Cardiac septum (tissue), 1 donor: ENCODE measurements around the gene RGL2. TPM values are rescaled to one million over a fixed set of nuclear protein-coding genes. Genes with fewer than 3 reads are reported as not detected.
"Not testable (repeated sequence)": the region's sequence is repeated elsewhere in the genome, so short reads cannot be mapped to it uniquely, and the experiment has no call there.

Experiments
- DNase-seq: peaks from one replicate; pipeline ENCODE4 v3.0.0-alpha.2; 2020; ENCODE audit warnings: low spot score
- intact Hi-C: fragments of 100-400 bp; cut with DNase I; formaldehyde crosslinking; loops from one replicate; pipeline ENCODE4 v1.14.0; 2022
- long read RNA-seq: library from polyadenylated mRNA; unstranded; transcript quantifications from one replicate; pipeline ENCODE4 v2.0.0, GENCODE V29; 2021
- total RNA-seq: library from RNA; stranded (reverse); fragmentation: NEBNext Ultra II Directional; extraction: Animal tissue kit (Norgen Biotek cat#: 25700); gene quantifications from one replicate; pipeline ENCODE4 v1.2.1, GENCODE V29; 2021
- donor health status: DM: no; HTN: no; CAD: no.

The RGL2 gene, protein sequence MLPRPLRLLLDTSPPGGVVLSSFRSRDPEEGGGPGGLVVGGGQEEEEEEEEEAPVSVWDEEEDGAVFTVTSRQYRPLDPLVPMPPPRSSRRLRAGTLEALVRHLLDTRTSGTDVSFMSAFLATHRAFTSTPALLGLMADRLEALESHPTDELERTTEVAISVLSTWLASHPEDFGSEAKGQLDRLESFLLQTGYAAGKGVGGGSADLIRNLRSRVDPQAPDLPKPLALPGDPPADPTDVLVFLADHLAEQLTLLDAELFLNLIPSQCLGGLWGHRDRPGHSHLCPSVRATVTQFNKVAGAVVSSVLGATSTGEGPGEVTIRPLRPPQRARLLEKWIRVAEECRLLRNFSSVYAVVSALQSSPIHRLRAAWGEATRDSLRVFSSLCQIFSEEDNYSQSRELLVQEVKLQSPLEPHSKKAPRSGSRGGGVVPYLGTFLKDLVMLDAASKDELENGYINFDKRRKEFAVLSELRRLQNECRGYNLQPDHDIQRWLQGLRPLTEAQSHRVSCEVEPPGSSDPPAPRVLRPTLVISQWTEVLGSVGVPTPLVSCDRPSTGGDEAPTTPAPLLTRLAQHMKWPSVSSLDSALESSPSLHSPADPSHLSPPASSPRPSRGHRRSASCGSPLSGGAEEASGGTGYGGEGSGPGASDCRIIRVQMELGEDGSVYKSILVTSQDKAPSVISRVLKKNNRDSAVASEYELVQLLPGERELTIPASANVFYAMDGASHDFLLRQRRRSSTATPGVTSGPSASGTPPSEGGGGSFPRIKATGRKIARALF
- total RNA-seq: 46.9 TPM
- long read RNA-seq, transcript RGL2-247 (18 exons, 3,278 nt): major isoform, 46 of 110 reads
- long read RNA-seq, transcript RGL2-238 (17 exons, 2,687 nt): minor isoform, 9 of 110 reads
- long read RNA-seq, partial matches to known transcripts: 28 of 110 reads
- long read RNA-seq, other reads (novel, unspliced or antisense): 27 of 110 reads

DNA sequence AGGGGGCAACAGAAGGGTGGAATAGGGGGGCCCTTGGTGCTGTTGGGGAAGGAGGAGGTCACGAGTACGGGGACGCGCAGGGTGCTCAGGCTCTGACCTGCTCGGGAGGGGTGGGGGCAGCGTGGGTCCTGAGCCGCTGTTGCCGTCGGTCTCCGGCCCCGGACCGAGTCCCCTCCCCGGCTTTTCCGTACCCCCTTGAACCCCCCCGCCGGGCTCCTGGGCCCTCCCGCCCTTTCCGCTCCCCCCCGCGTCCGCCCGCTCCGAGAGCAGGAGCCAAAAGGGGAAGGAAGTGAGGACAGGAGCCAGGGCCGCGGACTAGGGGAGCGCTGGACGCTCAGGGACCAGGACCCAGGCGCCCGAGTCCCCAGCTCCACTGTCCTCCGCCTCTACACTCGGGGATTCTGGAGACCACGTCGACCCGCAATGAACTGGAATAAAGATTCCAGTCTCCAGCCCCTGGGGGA, at the start of gene RGL2:
RGL2 (minus strand) TSS at position 170 of the 464 bp plus-strand sequence. CDS start 332 bp downstream, outside the sequence.
- intact Hi-C loops: loop anchor here (1.0 to 2.0 kb wide), 2 partner anchors 22 to 50 kb away; partner anchors contain the start of gene B3GALT4
- DNase-seq: peak; percentile 96

DNA sequence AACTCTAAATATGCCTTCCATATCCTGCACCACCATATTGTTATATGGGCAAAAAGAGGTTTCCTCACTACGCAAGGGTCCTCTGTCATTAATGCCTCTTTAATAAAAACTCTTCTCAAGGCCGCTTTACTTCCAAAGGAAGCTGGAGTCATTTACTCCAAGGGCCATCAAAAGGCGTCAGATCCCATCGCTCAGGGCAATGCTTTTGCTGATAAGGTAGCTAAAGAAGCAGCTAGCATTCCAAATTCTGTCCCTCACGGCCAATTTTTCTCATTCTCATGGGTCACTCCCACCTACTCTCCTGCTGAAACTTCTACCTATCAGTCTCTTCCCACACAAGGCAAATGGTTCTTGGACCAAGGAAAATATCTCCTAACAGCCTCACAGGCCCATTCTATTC, 49.1 kb upstream of the RGL2 start:
- intact Hi-C loops: no loop called here
- DNase-seq: no peak

DNA sequence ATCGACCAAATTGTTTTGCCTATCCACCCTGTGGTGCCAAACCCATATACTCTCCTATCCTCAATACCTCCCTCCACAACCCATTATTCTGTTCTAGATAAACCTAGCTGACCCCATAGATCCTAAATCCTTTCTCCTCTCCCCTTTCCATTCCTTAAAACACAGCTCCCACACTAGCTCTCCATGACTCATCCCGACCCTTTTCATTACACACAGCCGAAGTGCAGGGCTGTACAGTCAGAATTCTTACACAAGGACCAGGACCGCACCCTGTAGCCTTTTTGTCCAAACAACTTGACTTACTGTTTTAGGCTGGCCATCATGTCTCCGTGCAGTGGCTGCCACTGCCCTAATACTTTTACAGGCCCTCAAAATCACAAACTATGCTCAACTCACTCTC, 48.2 kb upstream of the RGL2 start:
- not testable (repeated sequence) for DNase-seq

DNA sequence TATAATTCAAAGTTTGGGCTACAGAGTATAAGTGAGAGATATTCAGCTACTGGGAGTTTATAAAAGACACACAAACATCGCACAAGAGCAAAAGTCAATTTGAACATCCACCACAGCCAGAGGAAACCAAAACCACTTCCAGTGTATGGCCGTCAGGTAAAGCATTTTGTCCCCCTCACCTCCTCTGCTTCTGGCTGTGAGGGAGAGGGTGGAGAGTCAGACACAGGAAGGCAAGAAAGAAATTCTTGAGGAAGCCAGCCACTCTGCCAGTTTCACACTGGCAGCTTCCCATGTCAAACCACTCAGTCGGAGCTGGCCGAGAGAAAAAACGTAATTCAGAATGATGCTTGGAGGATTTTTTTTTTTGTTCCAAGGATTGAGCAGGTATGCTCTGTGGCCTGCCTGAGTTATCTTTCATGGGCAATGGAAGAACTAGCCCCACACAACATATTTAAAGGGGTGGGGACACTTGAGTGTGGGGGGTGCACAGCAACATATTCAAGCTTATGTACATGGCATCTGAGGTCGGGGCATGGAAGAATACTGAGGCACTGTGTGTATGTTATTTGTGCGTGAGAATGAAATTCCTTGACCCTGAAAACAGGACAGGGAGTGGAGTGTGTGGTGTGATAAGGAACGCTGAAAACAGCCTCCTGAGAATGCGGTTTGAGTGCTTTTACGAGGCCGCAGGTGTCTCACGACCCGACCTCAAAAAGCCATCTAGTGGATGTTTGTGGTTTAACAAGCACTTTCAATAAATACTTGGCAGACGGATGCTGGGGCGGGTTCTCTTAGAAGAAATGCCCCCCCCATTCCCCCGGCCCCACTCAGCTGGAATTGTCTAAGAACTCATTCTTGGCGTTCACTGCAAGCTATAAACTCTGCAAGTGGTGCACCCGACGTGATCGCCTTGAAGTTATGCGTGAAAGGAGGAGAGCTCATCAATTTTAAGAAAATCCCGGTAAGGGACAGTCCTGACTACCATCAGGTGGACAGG, 46.3 kb upstream of the RGL2 start:
- DNase-seq: no peak
- intact Hi-C loops: loop anchor here (2.0 kb wide), 1 partner anchor 64 kb away; no protein-coding TSS in a partner anchor

More for the DNA sequence above, 48.2 kb upstream of the RGL2 start:
- intact Hi-C loops: not testable (repeated sequence)

DNA sequence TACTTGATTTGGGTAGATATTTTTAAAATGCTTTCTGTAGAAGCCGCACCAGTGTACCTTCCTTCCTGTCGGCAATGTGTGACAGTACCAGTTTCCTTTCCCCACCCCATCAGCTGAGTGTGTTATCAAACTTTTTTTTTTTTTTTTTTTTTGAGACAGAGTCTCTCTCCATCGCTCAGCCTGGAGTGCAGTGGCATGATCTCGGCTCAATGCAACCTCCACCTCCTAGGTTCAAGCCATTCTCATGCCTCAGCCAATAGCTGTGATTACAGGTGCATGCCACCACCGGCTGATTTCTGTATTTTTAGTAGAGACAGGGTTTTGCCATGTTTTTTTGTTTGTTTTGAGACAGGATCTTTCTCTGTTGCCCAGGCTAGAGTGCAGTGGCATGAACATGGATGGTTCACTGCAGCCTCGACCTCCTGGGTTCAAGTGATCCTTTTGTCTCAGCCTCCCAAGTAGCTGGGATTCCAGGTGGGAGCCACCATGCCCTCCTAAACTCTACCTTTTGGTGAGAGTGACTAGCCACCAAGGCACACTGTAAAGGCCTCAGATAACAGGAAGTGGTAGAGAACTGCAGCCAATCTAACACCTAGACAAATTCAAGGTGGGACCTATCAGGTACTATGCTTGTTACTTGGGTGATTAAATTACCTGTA, 45.3 kb upstream of the RGL2 start:
- intact Hi-C loops: loop anchor here (2.0 kb wide), 1 partner anchor 63 kb away; no protein-coding TSS in a partner anchor
- DNase-seq: no peak

DNA sequence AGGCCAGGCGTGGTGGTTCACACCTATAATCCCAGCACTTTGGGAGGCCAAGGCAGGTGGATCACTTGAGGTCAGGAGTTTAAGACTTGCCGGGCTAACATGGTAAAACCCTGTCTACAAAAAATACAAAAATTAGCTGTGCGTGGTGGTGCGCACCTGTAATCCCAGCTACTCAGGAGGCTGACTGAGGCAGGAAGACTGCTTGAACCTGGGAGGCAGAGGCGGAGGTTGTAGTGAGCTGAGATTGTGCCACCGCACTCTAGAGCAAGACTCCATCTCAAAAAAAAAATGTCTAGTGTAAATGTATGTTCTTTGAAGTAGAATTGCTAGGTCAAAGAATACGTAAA, 44.8 kb upstream of the RGL2 start:
- DNase-seq, intact Hi-C loops: not testable (repeated sequence)

DNA sequence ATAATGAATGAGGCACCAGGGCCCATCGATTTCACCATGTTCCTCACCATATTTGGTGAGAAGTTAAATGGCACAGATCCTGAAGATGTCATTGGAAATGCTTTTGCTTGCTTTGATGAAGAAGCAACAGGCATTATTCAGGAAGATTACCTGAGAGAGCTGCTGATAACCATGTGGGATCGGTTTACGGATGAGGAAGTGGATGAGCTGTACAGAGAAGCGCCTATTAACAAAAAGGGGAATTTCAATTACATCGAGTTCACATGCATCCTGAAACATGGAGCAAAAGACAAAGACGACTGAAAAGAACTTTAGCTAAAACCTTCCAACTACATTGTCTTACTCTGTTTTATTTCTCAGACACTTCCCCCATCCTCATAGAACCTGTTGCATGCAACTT, 40.5 kb upstream of the RGL2 start:
- DNase-seq: no peak
- intact Hi-C loops: no loop called here

DNA sequence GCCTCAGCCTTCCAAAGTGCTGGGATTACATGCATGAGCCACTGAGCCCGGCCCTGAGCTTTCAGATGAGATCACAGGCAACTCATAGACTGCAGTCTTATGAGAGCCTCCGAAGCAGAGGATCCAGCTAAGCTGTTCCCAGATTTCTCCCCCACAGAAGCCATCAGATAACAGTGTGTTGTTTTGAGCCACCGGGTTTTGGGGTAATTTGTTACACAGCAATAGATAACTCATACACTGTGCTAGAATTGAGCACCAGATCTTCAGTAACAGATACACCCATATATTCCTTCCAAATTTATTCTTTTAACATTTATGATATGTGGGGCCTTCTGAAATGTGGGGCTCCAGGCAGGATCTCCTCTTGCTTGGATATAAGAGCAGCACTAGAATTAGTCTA, 37.8 kb upstream of the RGL2 start:
- intact Hi-C loops: no loop called here
- no peak for DNase-seq

DNA sequence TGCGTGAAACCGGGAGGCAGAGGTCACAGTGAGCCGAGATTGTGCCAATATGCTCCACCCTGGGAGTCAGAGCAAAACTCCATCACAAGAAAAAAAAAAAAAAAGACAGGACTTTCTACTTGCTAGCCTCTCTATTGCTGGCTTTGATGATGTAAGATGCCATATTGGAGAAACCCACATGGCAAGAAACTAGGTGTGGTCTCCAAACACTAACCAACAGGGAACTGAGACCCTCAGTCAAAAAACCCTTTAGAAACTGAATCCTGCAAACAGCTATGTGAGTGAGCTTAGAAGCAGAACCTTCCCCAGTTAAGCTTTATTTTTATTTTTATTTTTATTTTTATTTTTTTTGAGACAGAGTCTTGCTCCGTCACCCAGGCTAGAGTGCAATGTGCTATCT, 37.2 kb upstream of the RGL2 start:
- DNase-seq: no peak
- intact Hi-C loops: no loop called here

DNA sequence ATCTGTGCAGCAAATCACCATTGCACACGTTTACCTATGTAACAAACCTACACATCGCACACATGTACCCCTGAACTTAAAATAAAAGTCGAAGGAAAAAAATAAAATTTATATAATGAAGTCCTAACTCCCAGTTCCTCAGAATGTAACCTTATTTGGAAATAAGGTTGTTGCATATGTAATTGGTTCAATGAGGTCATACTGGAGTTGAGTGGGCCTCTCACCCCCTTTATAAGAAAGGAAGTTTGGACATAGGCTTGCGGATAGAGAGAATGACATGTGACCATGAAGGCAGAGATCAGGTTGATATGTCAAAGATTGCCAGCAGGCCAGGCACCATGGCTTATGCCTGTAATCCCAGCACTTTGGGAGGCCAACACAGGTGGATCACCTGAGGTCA, 34.9 kb upstream of the RGL2 start:
- no peak for DNase-seq
- intact Hi-C loops: no loop called here

DNA sequence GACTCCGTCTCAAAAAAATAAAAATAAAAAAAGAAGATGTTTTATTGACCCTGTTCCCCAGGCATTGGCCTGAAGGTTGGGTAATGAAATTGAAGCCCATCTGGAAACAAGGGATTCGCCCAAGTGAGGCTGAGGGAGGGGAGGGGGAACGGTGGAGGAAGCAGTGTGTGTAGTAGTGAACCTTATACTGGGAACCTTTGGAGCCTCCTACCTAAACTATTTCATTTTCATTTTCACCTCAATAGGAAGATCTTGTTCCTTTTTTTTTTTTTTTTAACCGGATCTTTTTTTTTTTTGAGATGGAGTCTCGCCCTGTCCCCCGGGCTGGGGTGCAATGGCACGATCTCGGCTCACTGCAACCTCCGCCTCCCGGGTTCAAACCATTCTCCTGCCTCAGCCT, 32.0 kb upstream of the RGL2 start:
- intact Hi-C loops: no loop called here
- no peak for DNase-seq

DNA sequence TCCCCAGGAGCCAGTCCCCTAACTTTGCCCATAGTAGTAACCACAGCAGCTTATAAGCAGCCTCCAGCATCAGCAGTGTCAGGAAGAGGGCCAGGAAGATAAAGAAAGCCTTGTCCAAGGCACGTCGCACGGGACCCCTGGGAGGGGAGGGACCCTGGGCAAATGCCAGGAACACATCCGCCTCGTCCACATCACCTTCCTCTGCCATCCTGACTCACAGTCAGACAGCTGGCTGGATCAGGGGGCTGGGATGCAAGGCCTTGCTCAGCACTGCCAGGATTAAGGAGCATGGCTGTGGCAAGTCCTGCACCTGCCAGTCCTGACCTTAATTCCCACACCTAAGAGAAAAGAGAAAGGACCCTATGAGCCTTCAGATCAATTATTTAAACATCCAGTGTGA, 30.3 kb upstream of the RGL2 start:
- DNase-seq: no peak
- intact Hi-C loops: no loop called here

DNA sequence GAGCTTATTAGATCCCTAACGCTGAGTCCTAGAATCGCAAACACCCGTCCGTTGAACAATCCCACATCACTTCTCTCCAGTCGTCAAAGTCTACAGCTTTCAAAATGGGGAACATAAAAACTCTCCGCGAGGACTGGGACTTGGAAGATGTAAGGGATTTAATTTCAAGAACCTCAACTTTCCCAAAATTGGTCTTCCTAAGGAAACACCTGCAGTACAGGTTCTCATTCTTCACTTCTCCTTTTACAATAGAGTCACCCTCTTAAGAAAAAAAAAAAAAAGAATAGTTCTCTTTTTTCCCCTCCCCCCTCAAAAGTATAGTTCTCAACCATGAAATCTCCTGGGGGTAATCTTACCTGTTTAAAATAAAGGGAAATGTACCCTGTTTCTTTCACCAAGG, 25.4 kb upstream of the RGL2 start:
- intact Hi-C loops: no loop called here
- no peak for DNase-seq

DNA sequence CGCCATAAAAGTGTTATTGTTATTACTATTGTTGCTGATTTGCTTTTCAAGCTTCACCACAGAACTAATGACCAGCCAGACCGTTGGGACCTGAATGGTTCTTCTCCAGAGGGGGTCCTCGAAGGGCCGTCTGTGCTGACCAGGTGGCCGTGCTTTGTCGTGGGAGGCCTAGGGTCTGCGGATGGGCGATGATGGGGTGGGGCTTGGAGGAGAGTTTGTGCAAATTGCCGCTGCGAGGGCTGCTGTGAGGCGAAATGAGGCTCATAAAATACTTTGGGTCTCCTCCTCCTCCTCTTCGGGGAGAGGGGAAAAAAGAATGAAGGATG, 24.8 kb upstream of the RGL2 start:
- DNase-seq: no peak
- intact Hi-C loops: no loop called here

DNA sequence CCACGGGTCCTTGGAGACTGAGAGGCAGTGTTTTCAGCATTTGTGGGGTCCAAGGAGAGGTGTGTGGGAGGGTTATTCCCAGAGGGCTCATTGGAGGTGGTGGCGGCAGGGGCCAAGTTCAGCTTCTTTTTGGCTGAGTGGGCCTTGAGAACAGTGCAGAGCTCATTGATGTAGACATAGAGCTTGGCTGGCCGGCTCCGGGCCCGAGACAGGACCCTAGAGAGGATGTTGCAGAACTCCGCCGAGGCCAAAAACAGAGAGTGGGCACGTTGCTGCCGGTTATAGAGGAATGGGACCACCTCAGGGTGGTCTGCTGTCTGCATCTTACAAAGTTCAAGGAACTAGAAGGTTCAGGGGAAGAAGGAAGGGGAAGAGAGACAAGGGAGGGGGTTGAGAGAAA, 22.5 kb upstream of the RGL2 start:
- no peak for DNase-seq
- intact Hi-C loops: no loop called here

DNA sequence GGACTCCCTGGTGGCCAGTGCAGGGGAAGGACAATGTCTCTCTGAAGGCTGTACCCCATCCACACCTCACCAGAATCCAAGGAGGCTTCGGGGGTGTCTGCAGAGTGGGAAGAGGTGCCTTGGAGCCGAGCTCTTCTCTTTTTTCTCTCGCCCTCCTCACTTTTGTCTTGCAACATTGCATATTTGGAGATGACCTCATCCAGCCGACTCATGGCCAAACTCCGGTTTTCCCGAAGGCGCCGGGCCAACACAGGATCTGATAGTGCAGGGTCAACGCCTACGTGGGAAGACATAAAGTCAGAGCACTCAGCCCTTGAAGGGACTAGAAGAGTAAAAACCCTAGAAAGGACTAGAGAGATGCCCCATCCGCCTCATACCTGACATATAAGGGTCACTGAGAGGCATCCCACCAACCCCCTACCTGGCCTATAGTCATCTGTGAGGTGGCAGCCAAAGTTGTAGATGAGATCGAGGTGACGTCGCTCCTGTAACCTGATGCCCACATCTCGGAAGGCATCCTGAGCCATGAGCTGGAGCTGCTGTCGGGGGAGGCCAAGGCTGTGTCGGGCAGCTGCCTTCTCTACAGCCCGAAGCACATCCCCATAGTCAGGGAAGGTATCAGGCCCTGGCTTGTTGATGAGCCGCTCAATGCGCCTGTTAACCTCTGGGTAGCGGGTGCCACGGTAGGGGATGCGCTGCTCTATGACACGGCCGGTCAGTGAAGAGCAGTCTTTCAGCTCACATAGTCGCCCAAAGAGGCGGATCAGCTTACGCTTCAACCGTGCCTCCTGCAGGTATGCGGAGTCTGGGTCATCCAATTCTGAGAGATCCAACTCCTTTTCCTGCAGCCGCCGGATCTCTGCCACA, 21.8 kb upstream of the RGL2 start:
- intact Hi-C loops: no loop called here
- no peak for DNase-seq

DNA sequence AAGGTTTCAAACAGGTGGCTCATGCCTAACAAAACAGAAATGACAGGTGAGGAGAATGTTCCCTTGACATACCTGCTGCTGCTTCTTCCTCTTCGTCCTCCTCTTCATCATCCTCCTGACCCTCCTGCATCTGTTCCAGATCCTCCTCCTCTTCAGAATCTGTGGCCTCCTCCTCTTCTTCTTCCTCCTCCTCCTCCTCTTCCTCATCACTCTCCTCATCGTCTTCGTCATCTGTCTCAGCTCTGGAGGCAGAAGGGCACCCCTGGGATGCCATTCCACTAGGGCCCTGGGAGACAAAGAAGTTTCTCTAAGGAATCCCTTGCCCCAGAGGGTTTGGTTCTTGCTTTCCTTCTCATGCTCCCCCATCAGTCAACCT, 21.2 kb upstream of the RGL2 start:
- DNase-seq: no peak

More for the DNA sequence above, 21.2 kb upstream of the RGL2 start:
- intact Hi-C loops: no loop called here
